ENCODE measurements around the gene HLA-DQB1.

The HLA-DQB1 gene

DNA sequence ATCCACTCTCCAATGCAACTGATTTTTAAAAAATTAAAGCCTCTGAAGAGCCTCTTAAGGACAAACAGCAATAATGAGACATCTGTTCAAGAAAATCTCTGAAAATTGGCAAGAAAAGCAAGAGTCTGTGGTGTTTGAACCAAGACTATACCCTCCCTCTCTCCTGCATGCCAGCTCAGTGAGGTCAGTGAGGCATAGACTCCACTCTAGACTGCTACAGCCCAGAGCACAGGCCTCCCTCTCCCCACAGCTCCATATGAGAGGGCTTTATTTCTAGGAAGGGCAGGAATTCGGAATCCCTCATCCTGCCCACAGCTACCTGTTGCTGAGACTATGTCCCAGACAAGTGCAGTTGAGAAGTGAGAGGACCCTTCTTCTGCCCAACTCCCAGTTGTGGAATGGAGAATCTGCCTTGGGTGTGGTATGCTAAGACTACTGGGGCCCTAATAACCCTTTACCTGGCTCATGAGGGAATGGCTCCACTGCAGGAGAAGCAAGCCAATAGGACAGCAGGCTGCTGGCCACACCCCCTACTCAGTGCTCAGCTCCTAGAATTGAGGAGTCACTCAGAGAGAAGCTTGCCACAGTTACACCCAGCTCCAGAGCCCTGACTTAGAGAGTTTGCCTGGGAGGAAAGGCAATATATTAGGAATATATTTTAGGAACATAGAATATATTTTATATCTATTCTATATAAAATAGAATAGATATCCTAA is 51.9 kb downstream of the HLA-DQB1 start:
- Histone ChIP-seq H4K5ac (ENCODE audit: low read length) (no peak overlapping the region), H3K23ac (ENCODE audit: low read length) (no peak overlapping the region), H3K4me2 (ENCODE audit: low read length) (no peak overlapping the region), H3K36me3 (ENCODE audit: control insufficient read depth, insufficient read depth, low read length) (no peaks in the 10 kb centered on the region), H3K79me1 (ENCODE audit: low read length) (no peaks in the 10 kb centered on the region), H4K8ac (ENCODE audit: low read depth, low read length) (no peak overlapping the region), H3K9ac (ENCODE audit: low read length) (no peak overlapping the region), H2BK5ac (ENCODE audit: low read length) (no peak overlapping the region), H2BK120ac (ENCODE audit: low read depth, low read length) (no peak overlapping the region), H3K27ac (ENCODE audit: low read depth, low read length) (no peak overlapping the region), H3K79me2 (ENCODE audit: control insufficient read depth, insufficient read depth, low read length) (no peaks in the 10 kb centered on the region), H3K4me3 (ENCODE audit: low read length) (no peak overlapping the region), H3K18ac (ENCODE audit: low read length) (no peak overlapping the region), H3K4ac (ENCODE audit: low read depth, low read length) (no peak overlapping the region), H3K56ac (ENCODE audit: low read length) (no peak overlapping the region), H2BK15ac (replicated peaks; ENCODE audit: low read depth) (no peak overlapping the region), H2AK5ac (ENCODE audit: low read length) (no peak overlapping the region), H3K27me3 (ENCODE audit: insufficient read depth, low read length, poor library complexity) (no peaks in the 10 kb centered on the region), H3K4me1 (ENCODE audit: control insufficient read depth, low read depth, low read length) (no peaks in the 10 kb centered on the region)
- WGBS (ENCODE audit: extremely low coverage, insufficient coverage, low lambda C conversion rate): no CpG with 5 or more reads among the region's 1 CpG
- peak; percentile 64 for DNase-seq

DNA sequence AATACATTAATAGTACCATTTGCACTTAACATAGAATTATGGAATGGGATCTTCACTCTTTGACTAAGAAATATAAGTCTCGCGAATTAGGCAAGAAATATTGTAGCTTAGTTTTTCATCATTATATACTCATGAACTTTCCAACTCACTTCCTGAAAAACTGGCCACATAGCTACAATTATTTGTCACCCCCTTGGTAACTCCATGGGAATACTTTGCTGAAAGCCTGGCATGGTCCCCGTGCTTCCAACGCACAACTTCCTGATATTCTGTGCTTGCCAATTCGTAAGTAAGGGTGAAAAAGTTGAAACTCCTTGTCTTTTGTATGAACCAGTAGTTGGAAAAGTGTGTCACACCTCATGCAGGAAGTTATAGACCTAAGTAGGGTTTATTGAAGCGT is 53.0 kb downstream of the HLA-DQB1 start:
- H2AK5ac ChIP-seq (ENCODE audit: low read length): no peak overlapping the region
- no peaks in the 10 kb centered on the region for H3K36me3 ChIP-seq (ENCODE audit: control insufficient read depth, insufficient read depth, low read length)
- H3K56ac ChIP-seq (ENCODE audit: low read length): no peak overlapping the region
- no CpG with 5 or more reads among the region's 6 CpGs for WGBS (ENCODE audit: extremely low coverage, insufficient coverage, low lambda C conversion rate)
- H3K79me1 ChIP-seq (ENCODE audit: low read length): no peaks in the 10 kb centered on the region
- H3K18ac ChIP-seq (ENCODE audit: low read length): no peak overlapping the region
- H3K27me3 ChIP-seq (ENCODE audit: insufficient read depth, low read length, poor library complexity): no peaks in the 10 kb centered on the region
- no peak overlapping the region for H3K9ac ChIP-seq (ENCODE audit: low read length)
- no peak overlapping the region for H3K4ac ChIP-seq (ENCODE audit: low read depth, low read length)
- H3K4me3 ChIP-seq (ENCODE audit: low read length): no peak overlapping the region
- H2BK5ac ChIP-seq (ENCODE audit: low read length): no peak overlapping the region
- no peak overlapping the region for H3K4me2 ChIP-seq (ENCODE audit: low read length)
- no peak overlapping the region for H3K23ac ChIP-seq (ENCODE audit: low read length)
- DNase-seq: no peak
- H2BK15ac ChIP-seq (replicated peaks; ENCODE audit: low read depth): no peak overlapping the region
- no peak overlapping the region for H3K27ac ChIP-seq (ENCODE audit: low read depth, low read length)
- H4K5ac ChIP-seq (ENCODE audit: low read length): no peak overlapping the region
- H3K79me2 ChIP-seq (ENCODE audit: control insufficient read depth, insufficient read depth, low read length): no peaks in the 10 kb centered on the region
- no peaks in the 10 kb centered on the region for H3K4me1 ChIP-seq (ENCODE audit: control insufficient read depth, low read depth, low read length)
- H2BK120ac ChIP-seq (ENCODE audit: low read depth, low read length): no peak overlapping the region
- H4K8ac ChIP-seq (ENCODE audit: low read depth, low read length): no peak overlapping the region

DNA sequence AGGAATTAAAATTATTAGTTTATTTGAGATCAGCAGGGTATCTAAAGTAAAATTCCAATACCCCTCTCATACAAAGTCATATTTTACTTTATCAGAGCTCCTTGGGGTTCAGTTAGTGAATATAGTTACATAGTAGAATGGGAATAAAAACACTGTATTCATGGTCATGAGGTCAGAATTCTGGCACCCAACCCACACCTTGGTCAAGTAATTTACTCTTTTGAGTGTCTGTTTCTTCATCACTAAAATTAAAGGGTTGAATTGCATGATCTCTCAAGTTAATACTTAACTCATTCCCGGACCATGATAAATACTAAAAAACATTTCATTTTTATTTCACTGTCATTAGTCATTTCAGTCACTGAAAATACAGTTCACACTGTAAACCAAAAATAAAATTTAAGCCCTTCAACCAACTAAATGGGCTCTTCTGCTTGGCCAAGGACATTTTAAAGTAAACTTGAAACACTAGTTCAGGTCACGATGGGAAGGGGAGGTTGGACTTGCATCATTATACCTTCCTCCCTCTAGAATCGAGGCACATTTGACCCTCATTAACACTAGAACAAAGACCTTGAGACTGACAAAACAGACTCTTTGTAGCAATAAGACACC is 55.7 kb downstream of the HLA-DQB1 start:
- no peak overlapping the region for H3K4me2 ChIP-seq (ENCODE audit: low read length)

DNA sequence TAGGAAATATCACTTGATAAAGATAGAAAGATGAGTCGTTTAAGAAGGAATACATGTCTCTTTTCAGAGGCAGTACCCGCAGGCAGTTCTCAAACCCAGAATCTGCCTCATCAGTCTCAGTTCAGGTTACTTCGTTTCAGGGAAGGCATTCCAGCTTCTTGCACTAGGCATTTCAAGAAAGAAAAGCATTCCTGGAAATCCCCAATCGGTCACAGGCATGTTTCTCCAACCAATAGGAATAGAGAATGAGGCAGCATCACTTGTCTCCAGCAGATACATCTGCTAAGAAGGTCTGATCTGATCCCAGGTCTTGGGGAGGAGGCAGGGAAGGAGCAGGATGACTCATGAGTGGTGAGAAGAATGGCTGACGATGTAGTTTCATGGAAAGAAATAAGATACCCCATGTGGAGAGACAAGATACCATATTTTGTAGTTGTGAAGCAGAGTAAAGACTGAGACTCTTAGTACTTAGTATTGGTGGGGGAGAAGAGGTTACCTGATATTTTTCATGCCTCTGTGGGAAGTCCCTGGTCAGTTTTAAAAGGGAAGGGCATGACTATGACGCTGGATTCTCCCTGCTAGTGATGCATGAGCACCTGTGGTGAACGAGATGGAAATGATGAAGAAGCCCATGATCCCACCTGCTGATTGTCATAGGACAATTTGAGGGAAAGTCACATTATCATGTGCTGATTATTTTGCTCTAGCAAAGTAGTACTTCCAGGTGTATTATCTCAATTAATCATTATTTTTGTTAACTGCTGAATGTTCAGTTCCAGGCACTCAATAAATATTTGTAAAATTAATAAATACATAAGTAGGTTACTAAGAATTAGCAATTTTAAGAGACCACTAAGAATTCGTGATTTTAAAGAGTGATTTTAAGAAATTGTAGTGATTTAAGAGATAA is 56.5 kb downstream of the HLA-DQB1 start:
- no peak overlapping the region for H3K4ac ChIP-seq (ENCODE audit: low read depth, low read length)
- no peak overlapping the region for H2AK5ac ChIP-seq (ENCODE audit: low read length)
- DNase-seq: peak; percentile 98
- H2BK120ac ChIP-seq (ENCODE audit: low read depth, low read length): no peak overlapping the region
- no peak overlapping the region for H3K18ac ChIP-seq (ENCODE audit: low read length)
- H3K4me1 ChIP-seq (ENCODE audit: control insufficient read depth, low read depth, low read length): no peaks in the 10 kb centered on the region
- no peaks in the 10 kb centered on the region for H3K27me3 ChIP-seq (ENCODE audit: insufficient read depth, low read length, poor library complexity)
- H3K56ac ChIP-seq (ENCODE audit: low read length): no peak overlapping the region
- H2BK15ac ChIP-seq (replicated peaks; ENCODE audit: low read depth): no peak overlapping the region
- H3K36me3 ChIP-seq (ENCODE audit: control insufficient read depth, insufficient read depth, low read length): no peaks in the 10 kb centered on the region
- H2BK5ac ChIP-seq (ENCODE audit: low read length): no peak overlapping the region
- no peak overlapping the region for H3K4me2 ChIP-seq (ENCODE audit: low read length)
- no peak overlapping the region for H4K5ac ChIP-seq (ENCODE audit: low read length)
- no peak overlapping the region for H3K4me3 ChIP-seq (ENCODE audit: low read length)
- H3K79me2 ChIP-seq (ENCODE audit: control insufficient read depth, insufficient read depth, low read length): no peaks in the 10 kb centered on the region
- no peak overlapping the region for H3K23ac ChIP-seq (ENCODE audit: low read length)
- no peak overlapping the region for H3K9ac ChIP-seq (ENCODE audit: low read length)
- WGBS (ENCODE audit: extremely low coverage, insufficient coverage, low lambda C conversion rate): 100% methylated on average over 1 of the region's 8 CpGs
- H3K27ac ChIP-seq (ENCODE audit: low read depth, low read length): no peak overlapping the region
- H4K8ac ChIP-seq (ENCODE audit: low read depth, low read length): no peak overlapping the region
- no peaks in the 10 kb centered on the region for H3K79me1 ChIP-seq (ENCODE audit: low read length)

More for the DNA sequence above, 55.7 kb downstream of the HLA-DQB1 start:
- H3K79me2 ChIP-seq (ENCODE audit: control insufficient read depth, insufficient read depth, low read length): no peaks in the 10 kb centered on the region
- no peak overlapping the region for H2BK15ac ChIP-seq (replicated peaks; ENCODE audit: low read depth)
- no peak overlapping the region for H3K4me3 ChIP-seq (ENCODE audit: low read length)
- H2BK120ac ChIP-seq (ENCODE audit: low read depth, low read length): no peak overlapping the region
- no peak overlapping the region for H3K56ac ChIP-seq (ENCODE audit: low read length)
- H3K79me1 ChIP-seq (ENCODE audit: low read length): no peaks in the 10 kb centered on the region
- no peak for DNase-seq
- no peaks in the 10 kb centered on the region for H3K36me3 ChIP-seq (ENCODE audit: control insufficient read depth, insufficient read depth, low read length)
- WGBS (ENCODE audit: extremely low coverage, insufficient coverage, low lambda C conversion rate): no CpG with 5 or more reads among the region's 3 CpGs
- H3K27me3 ChIP-seq (ENCODE audit: insufficient read depth, low read length, poor library complexity): no peaks in the 10 kb centered on the region
- H2BK5ac ChIP-seq (ENCODE audit: low read length): no peak overlapping the region
- H3K4ac ChIP-seq (ENCODE audit: low read depth, low read length): no peak overlapping the region
- no peak overlapping the region for H3K27ac ChIP-seq (ENCODE audit: low read depth, low read length)
- no peak overlapping the region for H2AK5ac ChIP-seq (ENCODE audit: low read length)
- no peak overlapping the region for H4K5ac ChIP-seq (ENCODE audit: low read length)
- H3K23ac ChIP-seq (ENCODE audit: low read length): no peak overlapping the region
- no peaks in the 10 kb centered on the region for H3K4me1 ChIP-seq (ENCODE audit: control insufficient read depth, low read depth, low read length)
- no peak overlapping the region for H3K9ac ChIP-seq (ENCODE audit: low read length)
- no peak overlapping the region for H3K18ac ChIP-seq (ENCODE audit: low read length)
- no peak overlapping the region for H4K8ac ChIP-seq (ENCODE audit: low read depth, low read length)

All from mesendoderm (in vitro differentiated cells).